ENCODE results near the gene CYP26A1.

CYP26A1 gene

DNA sequence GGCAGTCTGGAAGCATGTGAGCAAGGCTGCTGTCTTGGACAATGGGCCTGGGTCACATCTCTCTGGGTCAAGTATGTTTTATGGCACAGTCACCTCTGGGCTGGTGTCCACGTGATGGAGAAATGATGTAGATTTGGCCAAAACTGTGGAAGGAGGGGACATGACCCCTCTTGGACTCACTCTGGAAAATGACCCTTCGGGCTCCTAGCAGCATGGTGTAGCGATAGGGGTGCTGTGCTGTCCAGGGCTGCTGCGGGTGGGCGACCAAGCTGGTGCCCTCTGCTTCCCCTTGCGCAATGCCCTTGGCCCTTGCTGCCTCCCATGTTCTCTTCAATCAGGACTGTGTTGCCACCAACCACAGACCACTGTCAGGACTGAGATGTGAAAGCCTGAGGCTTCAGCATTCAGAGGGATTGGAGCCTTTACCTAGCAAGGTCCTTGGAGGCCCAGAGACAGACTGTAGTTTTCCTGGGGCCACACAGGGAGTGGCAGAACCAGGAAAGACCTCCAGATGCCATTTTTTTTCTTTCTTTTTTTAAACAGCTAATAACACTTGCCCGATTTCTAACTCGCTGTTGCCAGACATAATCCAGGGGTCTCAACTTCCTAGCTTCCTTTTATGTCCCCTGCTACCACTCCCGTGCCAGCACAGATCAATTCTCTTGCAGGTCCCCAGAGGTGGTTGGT is 6.1 kb downstream of the CYP26A1 start:
- ATAC-seq (ENCODE audit: insufficient read depth, low read depth) (no peak), DNase-seq (no peak)
- H3K9me3 ChIP-seq (ENCODE audit: insufficient read depth, low read length, severe bottlenecking) = no peaks in the 10 kb centered on the region
- H3K4me2 ChIP-seq (ENCODE audit: insufficient read depth, low read length) = no peak overlapping the region
- no peak overlapping the region for H2AFZ ChIP-seq (ENCODE audit: low read depth, low read length)
- no peaks in the 10 kb centered on the region for H3K79me2 ChIP-seq (ENCODE audit: insufficient read depth, low read length)
- 0 out of 2 replicates have a peak, but pooled peaks cover 3% of the 10 kb centered on the region for H4K20me1 ChIP-seq (ENCODE audit: insufficient read depth, low read length)
- H3K36me3 ChIP-seq (ENCODE audit: insufficient read depth, low read length) = no peaks in the 10 kb centered on the region
- H3K4me3 ChIP-seq (ENCODE audit: low read depth in 1 of 2, low read length in 2 of 2) = no peak overlapping the region
- no peak for TF ChIP-seq EZH2 (IDR thresholded peaks at IDR 0.05; ENCODE audit: borderline replicate concordance, low read depth, low read length, severe bottlenecking)
- TF ChIP-seq, protein P1, sequence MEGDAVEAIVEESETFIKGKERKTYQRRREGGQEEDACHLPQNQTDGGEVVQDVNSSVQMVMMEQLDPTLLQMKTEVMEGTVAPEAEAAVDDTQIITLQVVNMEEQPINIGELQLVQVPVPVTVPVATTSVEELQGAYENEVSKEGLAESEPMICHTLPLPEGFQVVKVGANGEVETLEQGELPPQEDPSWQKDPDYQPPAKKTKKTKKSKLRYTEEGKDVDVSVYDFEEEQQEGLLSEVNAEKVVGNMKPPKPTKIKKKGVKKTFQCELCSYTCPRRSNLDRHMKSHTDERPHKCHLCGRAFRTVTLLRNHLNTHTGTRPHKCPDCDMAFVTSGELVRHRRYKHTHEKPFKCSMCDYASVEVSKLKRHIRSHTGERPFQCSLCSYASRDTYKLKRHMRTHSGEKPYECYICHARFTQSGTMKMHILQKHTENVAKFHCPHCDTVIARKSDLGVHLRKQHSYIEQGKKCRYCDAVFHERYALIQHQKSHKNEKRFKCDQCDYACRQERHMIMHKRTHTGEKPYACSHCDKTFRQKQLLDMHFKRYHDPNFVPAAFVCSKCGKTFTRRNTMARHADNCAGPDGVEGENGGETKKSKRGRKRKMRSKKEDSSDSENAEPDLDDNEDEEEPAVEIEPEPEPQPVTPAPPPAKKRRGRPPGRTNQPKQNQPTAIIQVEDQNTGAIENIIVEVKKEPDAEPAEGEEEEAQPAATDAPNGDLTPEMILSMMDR (IDR thresholded peaks at IDR 0.05; ENCODE audit: borderline replicate concordance, extremely low read depth, low read length, poor library complexity, severe bottlenecking) = no peak
- no peaks in the 10 kb centered on the region for H3K4me1 ChIP-seq (ENCODE audit: insufficient read depth, low read length)
- no peak overlapping the region for H3K9ac ChIP-seq (ENCODE audit: low read depth, low read length)
- no peak overlapping the region for H3K27ac ChIP-seq (ENCODE audit: low read length)
- peaks cover 7% of the 10 kb centered on the region for H3K27me3 ChIP-seq (ENCODE audit: insufficient read depth, low read length, poor library complexity)

DNA sequence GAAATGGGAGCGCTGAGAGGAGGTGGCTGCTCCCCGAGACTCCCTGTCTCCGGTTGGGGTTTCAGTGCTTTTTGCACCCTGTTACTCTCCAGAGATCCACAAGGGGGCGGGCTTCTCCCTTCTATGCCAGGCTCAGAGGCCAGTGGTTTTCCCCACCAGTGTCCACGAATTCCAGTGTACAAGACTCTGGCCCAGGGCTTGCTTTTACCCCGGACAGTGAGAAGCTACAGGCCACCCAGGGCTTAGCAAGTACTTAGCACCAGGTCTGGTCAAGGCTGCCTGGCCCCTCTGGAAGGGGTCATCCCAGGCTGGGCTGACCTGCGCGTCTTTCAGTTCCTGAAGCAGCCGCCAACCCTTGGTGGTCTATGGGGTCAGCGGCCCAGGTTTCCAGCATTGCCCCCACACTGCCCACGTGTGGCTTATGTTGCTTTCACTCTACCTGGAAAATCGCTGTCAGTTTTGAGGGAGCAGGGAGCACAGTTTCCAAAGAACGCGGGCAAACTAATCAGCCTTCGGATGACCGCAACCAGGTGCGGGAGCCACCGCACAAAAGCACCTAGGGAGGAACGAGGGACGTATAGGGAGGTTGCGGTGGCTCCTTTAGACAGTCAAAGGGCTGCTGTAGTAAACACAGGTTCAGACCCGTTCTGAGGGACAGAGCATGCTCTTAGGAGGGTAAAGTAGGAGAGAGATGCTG is 6.8 kb downstream of the CYP26A1 start:
- Histone ChIP-seq H2AFZ (ENCODE audit: low read depth, low read length) (no peak overlapping the region), H3K9me3 (ENCODE audit: insufficient read depth, low read length, severe bottlenecking) (no peaks in the 10 kb centered on the region), H3K27me3 (ENCODE audit: insufficient read depth, low read length, poor library complexity) (peaks cover 7% of the 10 kb centered on the region), H3K4me2 (ENCODE audit: insufficient read depth, low read length) (no peak overlapping the region), H3K9ac (ENCODE audit: low read depth, low read length) (no peak overlapping the region), H3K36me3 (ENCODE audit: insufficient read depth, low read length) (no peaks in the 10 kb centered on the region), H3K4me3 (ENCODE audit: low read depth in 1 of 2, low read length in 2 of 2) (no peak overlapping the region), H3K27ac (ENCODE audit: low read length) (no peak overlapping the region), H4K20me1 (ENCODE audit: insufficient read depth, low read length) (0 out of 2 replicates have a peak, but pooled peaks cover 3% of the 10 kb centered on the region), H3K79me2 (ENCODE audit: insufficient read depth, low read length) (no peaks in the 10 kb centered on the region), H3K4me1 (ENCODE audit: insufficient read depth, low read length) (no peaks in the 10 kb centered on the region)
- TF ChIP-seq, protein P1 (IDR thresholded peaks at IDR 0.05; ENCODE audit: borderline replicate concordance, extremely low read depth, low read length, poor library complexity, severe bottlenecking) = peak; percentile 82
- TF ChIP-seq EZH2 (IDR thresholded peaks at IDR 0.05; ENCODE audit: borderline replicate concordance, low read depth, low read length, severe bottlenecking) = no peak
- DNase-seq (peak; percentile 45), ATAC-seq (ENCODE audit: insufficient read depth, low read depth) (peak; percentile 80)

DNA sequence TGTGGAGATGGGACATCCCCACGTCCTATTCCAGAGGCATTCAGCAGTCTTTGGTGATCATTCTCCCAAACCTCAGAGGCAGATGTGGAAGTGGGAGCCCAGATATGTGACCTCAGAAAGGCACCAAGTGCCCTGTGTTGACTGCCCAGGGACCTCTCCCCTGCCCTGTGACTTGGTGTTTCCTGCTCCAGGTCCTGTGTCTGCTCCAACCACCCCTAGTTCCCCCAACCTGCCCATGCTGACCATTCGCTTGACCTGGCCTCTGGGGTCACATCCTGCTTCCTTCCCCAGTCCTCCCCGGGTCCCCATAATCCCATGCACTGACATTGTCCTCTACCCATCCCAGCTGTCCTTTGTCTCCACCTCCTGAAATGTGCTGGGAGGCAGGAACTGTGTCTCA is 7.6 kb downstream of the CYP26A1 start:
- DNase-seq = no peak
- Histone ChIP-seq H3K27ac (ENCODE audit: low read length) (no peak overlapping the region), H3K36me3 (ENCODE audit: insufficient read depth, low read length) (no peaks in the 10 kb centered on the region), H3K9ac (ENCODE audit: low read depth, low read length) (no peak overlapping the region), H3K4me2 (ENCODE audit: insufficient read depth, low read length) (no peak overlapping the region), H3K9me3 (ENCODE audit: insufficient read depth, low read length, severe bottlenecking) (no peaks in the 10 kb centered on the region), H3K4me3 (ENCODE audit: low read depth in 1 of 2, low read length in 2 of 2) (no peak overlapping the region), H3K79me2 (ENCODE audit: insufficient read depth, low read length) (no peaks in the 10 kb centered on the region), H2AFZ (ENCODE audit: low read depth, low read length) (no peak overlapping the region), H3K27me3 (ENCODE audit: insufficient read depth, low read length, poor library complexity) (peaks cover 3% of the 10 kb centered on the region), H4K20me1 (ENCODE audit: insufficient read depth, low read length) (0 out of 2 replicates have a peak, but pooled peaks cover 3% of the 10 kb centered on the region), H3K4me1 (ENCODE audit: insufficient read depth, low read length) (no peaks in the 10 kb centered on the region)
- ATAC-seq (ENCODE audit: insufficient read depth, low read depth) = no peak
- TF ChIP-seq, protein P1 (IDR thresholded peaks at IDR 0.05; ENCODE audit: borderline replicate concordance, extremely low read depth, low read length, poor library complexity, severe bottlenecking) = no peak
- no peak for TF ChIP-seq EZH2 (IDR thresholded peaks at IDR 0.05; ENCODE audit: borderline replicate concordance, low read depth, low read length, severe bottlenecking)
